Measurements from ENCODE around the gene GALNT7.

DNA sequence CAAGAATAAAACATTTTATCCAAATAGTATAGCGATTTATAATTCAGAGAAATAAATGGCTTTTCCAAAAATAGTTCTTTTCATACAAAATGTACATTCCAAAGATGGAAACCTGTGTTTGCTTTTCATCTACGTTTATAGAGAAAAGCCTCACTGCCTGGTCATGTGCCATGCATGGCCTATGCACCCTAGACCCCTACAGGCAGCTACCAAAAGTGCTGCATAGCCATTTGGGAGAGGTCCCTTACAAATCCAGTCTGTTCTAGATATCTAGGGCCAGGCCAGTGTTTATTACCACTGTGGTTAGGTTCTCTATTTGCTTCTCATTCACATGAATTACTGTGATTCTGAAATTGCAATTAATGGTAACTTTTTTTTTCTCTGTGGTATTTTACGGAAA lies 148.4 kb downstream of the GALNT7 start:
- TF ChIP-seq, protein P1, sequence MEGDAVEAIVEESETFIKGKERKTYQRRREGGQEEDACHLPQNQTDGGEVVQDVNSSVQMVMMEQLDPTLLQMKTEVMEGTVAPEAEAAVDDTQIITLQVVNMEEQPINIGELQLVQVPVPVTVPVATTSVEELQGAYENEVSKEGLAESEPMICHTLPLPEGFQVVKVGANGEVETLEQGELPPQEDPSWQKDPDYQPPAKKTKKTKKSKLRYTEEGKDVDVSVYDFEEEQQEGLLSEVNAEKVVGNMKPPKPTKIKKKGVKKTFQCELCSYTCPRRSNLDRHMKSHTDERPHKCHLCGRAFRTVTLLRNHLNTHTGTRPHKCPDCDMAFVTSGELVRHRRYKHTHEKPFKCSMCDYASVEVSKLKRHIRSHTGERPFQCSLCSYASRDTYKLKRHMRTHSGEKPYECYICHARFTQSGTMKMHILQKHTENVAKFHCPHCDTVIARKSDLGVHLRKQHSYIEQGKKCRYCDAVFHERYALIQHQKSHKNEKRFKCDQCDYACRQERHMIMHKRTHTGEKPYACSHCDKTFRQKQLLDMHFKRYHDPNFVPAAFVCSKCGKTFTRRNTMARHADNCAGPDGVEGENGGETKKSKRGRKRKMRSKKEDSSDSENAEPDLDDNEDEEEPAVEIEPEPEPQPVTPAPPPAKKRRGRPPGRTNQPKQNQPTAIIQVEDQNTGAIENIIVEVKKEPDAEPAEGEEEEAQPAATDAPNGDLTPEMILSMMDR (tag by site-specific recombination; IDR thresholded peaks at IDR 0.05), result no peak
- TF ChIP-seq ZNF571 (tag by site-specific recombination; IDR thresholded peaks at IDR 0.05) (no peak), ZNF785 (tag by site-specific recombination; IDR thresholded peaks at IDR 0.05) (no peak), ZBTB7A (tag by site-specific recombination; IDR thresholded peaks at IDR 0.05; ENCODE audit: low read depth) (no peak), ZNF24 (tag by site-specific recombination; IDR thresholded peaks at IDR 0.05) (no peak), ZNF274 (IDR thresholded peaks at IDR 0.05; ENCODE audit: low read length) (no peak), ZNF274 (tag by site-specific recombination; IDR thresholded peaks at IDR 0.05; ENCODE audit: borderline replicate concordance) (no peak), ZNF114 (tag by site-specific recombination; IDR thresholded peaks at IDR 0.05) (no peak), ZNF670 (tag by site-specific recombination; IDR thresholded peaks at IDR 0.05; ENCODE audit: low read depth) (no peak), HOXA7 (CRISPR knock-in tag; IDR thresholded peaks at IDR 0.05; ENCODE audit: borderline replicate concordance) (no peak), ZNF768 (tag by site-specific recombination; IDR thresholded peaks at IDR 0.05) (no peak), ZNF654 (tag by site-specific recombination; IDR thresholded peaks at IDR 0.05; ENCODE audit: low read depth) (no peak)
- TF ChIP-seq, protein P2, sequence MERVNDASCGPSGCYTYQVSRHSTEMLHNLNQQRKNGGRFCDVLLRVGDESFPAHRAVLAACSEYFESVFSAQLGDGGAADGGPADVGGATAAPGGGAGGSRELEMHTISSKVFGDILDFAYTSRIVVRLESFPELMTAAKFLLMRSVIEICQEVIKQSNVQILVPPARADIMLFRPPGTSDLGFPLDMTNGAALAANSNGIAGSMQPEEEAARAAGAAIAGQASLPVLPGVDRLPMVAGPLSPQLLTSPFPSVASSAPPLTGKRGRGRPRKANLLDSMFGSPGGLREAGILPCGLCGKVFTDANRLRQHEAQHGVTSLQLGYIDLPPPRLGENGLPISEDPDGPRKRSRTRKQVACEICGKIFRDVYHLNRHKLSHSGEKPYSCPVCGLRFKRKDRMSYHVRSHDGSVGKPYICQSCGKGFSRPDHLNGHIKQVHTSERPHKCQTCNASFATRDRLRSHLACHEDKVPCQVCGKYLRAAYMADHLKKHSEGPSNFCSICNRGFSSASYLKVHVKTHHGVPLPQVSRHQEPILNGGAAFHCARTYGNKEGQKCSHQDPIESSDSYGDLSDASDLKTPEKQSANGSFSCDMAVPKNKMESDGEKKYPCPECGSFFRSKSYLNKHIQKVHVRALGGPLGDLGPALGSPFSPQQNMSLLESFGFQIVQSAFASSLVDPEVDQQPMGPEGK (tag by site-specific recombination; IDR thresholded peaks at IDR 0.05), result no peak
- TF ChIP-seq, protein P3, sequence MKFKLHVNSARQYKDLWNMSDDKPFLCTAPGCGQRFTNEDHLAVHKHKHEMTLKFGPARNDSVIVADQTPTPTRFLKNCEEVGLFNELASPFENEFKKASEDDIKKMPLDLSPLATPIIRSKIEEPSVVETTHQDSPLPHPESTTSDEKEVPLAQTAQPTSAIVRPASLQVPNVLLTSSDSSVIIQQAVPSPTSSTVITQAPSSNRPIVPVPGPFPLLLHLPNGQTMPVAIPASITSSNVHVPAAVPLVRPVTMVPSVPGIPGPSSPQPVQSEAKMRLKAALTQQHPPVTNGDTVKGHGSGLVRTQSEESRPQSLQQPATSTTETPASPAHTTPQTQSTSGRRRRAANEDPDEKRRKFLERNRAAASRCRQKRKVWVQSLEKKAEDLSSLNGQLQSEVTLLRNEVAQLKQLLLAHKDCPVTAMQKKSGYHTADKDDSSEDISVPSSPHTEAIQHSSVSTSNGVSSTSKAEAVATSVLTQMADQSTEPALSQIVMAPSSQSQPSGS (tag by site-specific recombination; IDR thresholded peaks at IDR 0.05; ENCODE audit: low read depth), result no peak
